ENCODE results near the gene RFX3.

The RFX3 gene

GRCh38 chr9:3262826-3263529, 262.8 kb downstream of the RFX3 start:
- in situ Hi-C loops (cut with MboI; ENCODE audit: low pct_unique_long_range_greater_than_20kb, low sequenced_read_pairs, unreplicated experiment): no loop called here
- no peak for DNase-seq (ENCODE audit: low spot score)

GRCh38 chr9:3261484-3261883, 264.3 kb downstream of the RFX3 start:
- TF ChIP-seq CTCF (IDR thresholded peaks at IDR 0.05; ENCODE audit: extremely low read depth, insufficient read depth, missing control alignments): no peak
- no peak for DNase-seq (ENCODE audit: low spot score)
- in situ Hi-C loops (cut with MboI; ENCODE audit: low pct_unique_long_range_greater_than_20kb, low sequenced_read_pairs, unreplicated experiment): no loop called here

More at GRCh38 chr9:3262826-3263529, 262.8 kb downstream of the RFX3 start:
- no peak for TF ChIP-seq CTCF (IDR thresholded peaks at IDR 0.05; ENCODE audit: extremely low read depth, insufficient read depth, missing control alignments)

- no peak for DNase-seq (ENCODE audit: low spot score)
- no peak for TF ChIP-seq CTCF (IDR thresholded peaks at IDR 0.05; ENCODE audit: extremely low read depth, insufficient read depth, missing control alignments)
- in situ Hi-C loops (cut with MboI; ENCODE audit: low pct_unique_long_range_greater_than_20kb, low sequenced_read_pairs, unreplicated experiment): no loop called here
These were observed 269.1 kb downstream of the RFX3 start for GRCh38 chr9:3256571-3257330.

- no peak for TF ChIP-seq CTCF (IDR thresholded peaks at IDR 0.05; ENCODE audit: extremely low read depth, insufficient read depth, missing control alignments)
- in situ Hi-C loops (cut with MboI; ENCODE audit: low pct_unique_long_range_greater_than_20kb, low sequenced_read_pairs, unreplicated experiment): no loop called here
- no peak for DNase-seq (ENCODE audit: low spot score)
These were observed 274.5 kb downstream of the RFX3 start for GRCh38 chr9:3251309-3251708.

GRCh38 chr9:3250741-3251140, 275.1 kb downstream of the RFX3 start:
- no peak for DNase-seq (ENCODE audit: low spot score)
- no peak for TF ChIP-seq CTCF (IDR thresholded peaks at IDR 0.05; ENCODE audit: extremely low read depth, insufficient read depth, missing control alignments)
- in situ Hi-C loops (cut with MboI; ENCODE audit: low pct_unique_long_range_greater_than_20kb, low sequenced_read_pairs, unreplicated experiment): no loop called here

- no peak for TF ChIP-seq CTCF (IDR thresholded peaks at IDR 0.05; ENCODE audit: extremely low read depth, insufficient read depth, missing control alignments)
- in situ Hi-C loops (cut with MboI; ENCODE audit: low pct_unique_long_range_greater_than_20kb, low sequenced_read_pairs, unreplicated experiment): no loop called here
- DNase-seq (ENCODE audit: low spot score): no peak
These were observed 278.6 kb downstream of the RFX3 start for GRCh38 chr9:3247211-3247610.

All from GM13977 (cell line).